Measurements from ENCODE around the gene LRRC8C.

DNA sequence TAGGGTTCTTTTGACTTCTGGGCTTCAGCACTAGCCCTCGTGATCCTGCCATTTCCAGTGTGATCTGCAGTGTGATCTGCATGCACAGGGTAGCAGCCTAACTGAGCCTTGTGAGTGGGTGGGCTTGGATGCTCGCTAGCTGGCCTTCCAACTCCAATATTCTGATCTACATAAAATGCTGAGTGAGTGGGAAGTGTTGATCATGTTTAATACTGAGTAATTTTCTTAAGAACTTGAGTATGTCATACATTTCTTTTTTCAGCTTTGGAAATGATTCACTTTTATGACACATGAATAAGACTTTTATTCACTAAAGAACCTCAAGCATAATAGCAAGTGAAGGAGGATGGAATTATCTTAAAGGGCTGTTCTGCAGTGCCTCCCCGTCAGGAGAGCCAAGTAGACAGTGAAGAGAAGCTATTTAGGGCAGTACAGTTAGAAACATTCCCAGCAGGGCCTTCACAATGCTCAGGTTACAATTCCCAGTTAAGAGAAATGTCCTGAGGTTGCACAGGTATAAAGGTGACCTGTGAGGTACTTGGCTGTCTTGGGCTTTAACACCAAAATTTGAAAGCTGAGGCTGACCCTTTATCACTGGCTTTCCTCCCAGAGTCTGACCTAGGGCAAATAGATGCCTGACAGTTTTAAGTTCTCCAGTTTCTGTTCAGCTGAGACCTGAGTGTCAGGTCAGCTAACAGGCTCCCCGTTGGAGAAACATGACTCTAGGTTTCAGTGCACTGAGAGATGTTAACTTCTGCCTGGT lies 29.1 kb upstream of the LRRC8C start:
- TF ChIP-seq, protein P1, sequence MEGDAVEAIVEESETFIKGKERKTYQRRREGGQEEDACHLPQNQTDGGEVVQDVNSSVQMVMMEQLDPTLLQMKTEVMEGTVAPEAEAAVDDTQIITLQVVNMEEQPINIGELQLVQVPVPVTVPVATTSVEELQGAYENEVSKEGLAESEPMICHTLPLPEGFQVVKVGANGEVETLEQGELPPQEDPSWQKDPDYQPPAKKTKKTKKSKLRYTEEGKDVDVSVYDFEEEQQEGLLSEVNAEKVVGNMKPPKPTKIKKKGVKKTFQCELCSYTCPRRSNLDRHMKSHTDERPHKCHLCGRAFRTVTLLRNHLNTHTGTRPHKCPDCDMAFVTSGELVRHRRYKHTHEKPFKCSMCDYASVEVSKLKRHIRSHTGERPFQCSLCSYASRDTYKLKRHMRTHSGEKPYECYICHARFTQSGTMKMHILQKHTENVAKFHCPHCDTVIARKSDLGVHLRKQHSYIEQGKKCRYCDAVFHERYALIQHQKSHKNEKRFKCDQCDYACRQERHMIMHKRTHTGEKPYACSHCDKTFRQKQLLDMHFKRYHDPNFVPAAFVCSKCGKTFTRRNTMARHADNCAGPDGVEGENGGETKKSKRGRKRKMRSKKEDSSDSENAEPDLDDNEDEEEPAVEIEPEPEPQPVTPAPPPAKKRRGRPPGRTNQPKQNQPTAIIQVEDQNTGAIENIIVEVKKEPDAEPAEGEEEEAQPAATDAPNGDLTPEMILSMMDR (IDR thresholded peaks at IDR 0.05; ENCODE audit: low read length) = no peak
- no peak for TF ChIP-seq EZH2 (IDR thresholded peaks at IDR 0.05; ENCODE audit: borderline replicate concordance, low read length)

Measured in OCI-LY1 (cell line).